ENCODE results near the gene TK1.

GRCh38 chr17:78208486-78208885 lies 21.6 kb upstream of the TK1 start:
- TF ChIP-seq CTCF (IDR thresholded peaks at IDR 0.05) (no peak), REST (IDR thresholded peaks at IDR 0.05; ENCODE audit: insufficient read depth in 1 of 2, low read depth in 2 of 2, low read length in 1 of 2) (no peak), TCF7L2 (IDR thresholded peaks at IDR 0.05; ENCODE audit: low read depth, low read length) (no peak), POLR2AphosphoS5 (IDR thresholded peaks at IDR 0.05; ENCODE audit: low read depth, low read length) (no peak)
